B cell (primary cell): ENCODE data around the gene HTT. TPM values are rescaled to one million over a fixed set of nuclear protein-coding genes. Genes with fewer than 3 reads are reported as not detected.

Source experiments
- ATAC-seq: fragments of 200-7000 bp; cut with Tn5 transposase; one replicate; pipeline ENCODE4 v1.10.0; 2021; ENCODE audit warnings: low read depth, mild to moderate bottlenecking, moderate number of reproducible peaks, moderate library complexity
- CTCF ChIA-PET: fragments of 350-600 bp; sonication (Branson Sonifier 250); formaldehyde crosslinking; loops from one replicate; lab custom pipeline; 2021; ENCODE audit warnings: antibody characterized with exemption, inconsistent platforms; lab: Charles Lee
- POLR2A ChIA-PET: fragments of 350-600 bp; sonication (Branson Sonifier 250); formaldehyde crosslinking; loops from one replicate; lab custom pipeline; 2021; ENCODE audit warnings: antibody characterized with exemption; lab: Charles Lee
- DNase-seq: peaks from one replicate; pipeline ENCODE4 v3.0.0; 2013
- H2AFZ ChIP-seq: 2 replicates; pipeline ENCODE4 v1.6.1; 2012; ENCODE audit warnings: mild to moderate bottlenecking, low read depth, low read length; ENCODE audit not compliant: insufficient read depth, poor library complexity, severe bottlenecking
- H3K27ac ChIP-seq, 2 donors: 1 replicate in 1 of 2; 2 replicates in 1 of 2; pipeline ENCODE4 v1.5.1; 2012 to 2013; ENCODE audit warnings: low read length in 2 of 2, mild to moderate bottlenecking in 2 of 2, moderate library complexity in 1 of 2
- H3K27me3 ChIP-seq, 4 experiments: fragments of 200-600 bp in 1 of 4; sonication (generic) in 1 of 4; replicated peaks in 1 of 4; 1 replicate in 2 of 4; 2 replicates in 2 of 4; pipeline versions ENCODE4 v1.6.1 to v1.7.0; 2013 to 2016; ENCODE audit warnings: low read length in 3 of 4, mild to moderate bottlenecking in 2 of 4, mixed read lengths in 1 of 4, moderate library complexity in 1 of 4; ENCODE audit not compliant: insufficient read depth in 4 of 4, control insufficient read depth in 3 of 4; ENCODE audit errors: control extremely low read depth in 1 of 4
- H3K36me3 ChIP-seq, 2 experiments: replicated peaks in 1 of 2; 1 replicate in 1 of 2; 2 replicates in 1 of 2; pipeline versions ENCODE4 v1.6.1 to v1.7.1; 2013; ENCODE audit warnings: low read length in 1 of 2; ENCODE audit not compliant: insufficient read depth in 2 of 2, control insufficient read depth in 1 of 2; ENCODE audit errors: control extremely low read depth in 1 of 2, extremely low read depth in 1 of 2
- H3K4me1 ChIP-seq, 2 donors: fragments of 200-600 bp in 1 of 2; sonication (generic) in 1 of 2; 1 replicate in 1 of 2; 2 replicates in 1 of 2; pipeline versions ENCODE4 v1.5.1 to v1.6.1; 2013 to 2017; ENCODE audit warnings: low read length in 2 of 2; ENCODE audit not compliant: control insufficient read depth in 2 of 2, insufficient read depth in 2 of 2
- H3K4me2 ChIP-seq: replicated peaks from 2 replicates; pipeline ENCODE3; 2012; ENCODE audit warnings: mild to moderate bottlenecking, low read depth, low read length; ENCODE audit not compliant: poor library complexity, severe bottlenecking
- H3K4me3 ChIP-seq, 5 experiments: fragments of 200-600 bp in 1 of 5; sonication (generic) in 1 of 5; 1 replicate in 3 of 5; 2 replicates in 2 of 5; pipeline versions ENCODE4 v1.5.1 to v1.7.0; 2011 to 2016; ENCODE audit warnings: low read length in 4 of 5, mild to moderate bottlenecking in 4 of 5, low read depth in 2 of 5, control low read depth in 1 of 5, moderate library complexity in 1 of 5; ENCODE audit not compliant: insufficient read depth in 1 of 5; ENCODE audit errors: control extremely low read depth in 1 of 5, extremely low read depth in 1 of 5
- H3K79me2 ChIP-seq: fragments of 200-600 bp; sonication (generic); one replicate; pipeline ENCODE4 v1.6.0; 2016; ENCODE audit warnings: low read length; ENCODE audit not compliant: control insufficient read depth, insufficient read depth
- H3K9ac ChIP-seq: fragments of 200-600 bp; sonication (generic); 2 replicates; pipeline ENCODE4 v1.6.1; 2017; ENCODE audit warnings: mild to moderate bottlenecking, low read length, moderate library complexity
- H3K9me3 ChIP-seq, 3 donors: one replicate each; pipeline versions ENCODE4 v1.6.1 to v1.7.1; 2013; ENCODE audit warnings: low read length in 2 of 3; ENCODE audit not compliant: control insufficient read depth in 2 of 3, insufficient read depth in 1 of 3; ENCODE audit errors: control extremely low read depth in 1 of 3
- H4K20me1 ChIP-seq: 2 replicates; pipeline ENCODE4 v1.6.0; 2012; ENCODE audit warnings: mild to moderate bottlenecking, low read length; ENCODE audit not compliant: insufficient read depth, control insufficient read depth, poor library complexity, severe bottlenecking
- H3K27ac Mint-ChIP-seq: one replicate; pipeline ENCODE4 v1.8.0; 2021; ENCODE audit warnings: mixed read lengths
- H3K27me3 Mint-ChIP-seq: one replicate; pipeline ENCODE4 v1.8.0; 2021; ENCODE audit warnings: mixed read lengths
- H3K4me1 Mint-ChIP-seq: one replicate; pipeline ENCODE4 v1.8.0; 2021; ENCODE audit warnings: mixed read lengths
- H3K4me3 Mint-ChIP-seq: one replicate; pipeline ENCODE4 v1.8.0; 2021; ENCODE audit warnings: mixed read lengths
- H3K9me3 Mint-ChIP-seq: one replicate; pipeline ENCODE4 v1.8.0; 2022; ENCODE audit warnings: mixed read lengths; ENCODE audit not compliant: insufficient read depth
- CTCF ChIP-seq: fragments of 200-600 bp; IDR thresholded peaks from one replicate; pipeline ENCODE4 v1.8.0; 2022; ENCODE audit warnings: antibody characterized with exemption, mild to moderate bottlenecking
- EZH2 ChIP-seq: IDR thresholded peaks from 2 replicates; pipeline ENCODE4 v1.6.1; 2012; ENCODE audit warnings: borderline replicate concordance, low read depth, mild to moderate bottlenecking, moderate library complexity, low read length; ENCODE audit not compliant: insufficient read depth, poor library complexity, severe bottlenecking
- WGBS: methylation state at CpG from one replicate; pipeline ENCODE4 v1.1.5; 2013; ENCODE audit warnings: missing lambda C conversion rate; ENCODE audit not compliant: insufficient coverage; 5-methylcytosine and 5-hydroxymethylcytosine counted together
- intact Hi-C: fragments of 100-400 bp; cut with micrococcal nuclease; formaldehyde crosslinking; loops from one replicate; pipeline ENCODE4 v1.10.0; 2022
- polyA plus RNA-seq: library from polyadenylated mRNA; depleted of rRNA; stranded (reverse); fragments of >200 nt; gene quantifications from 2 replicates; pipeline ENCODE4 v1.2.3, GENCODE V29; 2012
- total RNA-seq, 2 donors: library from RNA; stranded (reverse); fragments of 120-200 nt in 1 of 2; gene quantifications; 1 replicate in 1 of 2; 2 replicates in 1 of 2; pipeline versions ENCODE4 v1.2.3 to v1.2.4, GENCODE V29; 2013 to 2022

The HTT gene
- total and polyA plus RNA-seq, 2 donors (not counting 1 experiment from before 2014, with no cell fraction given): 52.8 to 195 TPM

GRCh38 chr4:3234171-3235029, 159.9 kb downstream of the HTT start:
- H3K36me3 ChIP-seq: peaks cover under 1 to 78% of the 10 kb centered on the region in 2 experiments
- DNase-seq (no peak), ATAC-seq (no peak)
- H3K27me3 ChIP-seq: no peaks in the 10 kb centered on the region
- H3K4me1 ChIP-seq: no peaks in the 10 kb centered on the region
- H3K9ac ChIP-seq: no peak overlapping the region
- TF ChIP-seq CTCF: no peak
- TF ChIP-seq EZH2: no peak
- H2AFZ ChIP-seq: no peak overlapping the region
- Mint-ChIP-seq H3K27ac (no peak overlapping the region), H3K4me3 (no peak overlapping the region), H3K27me3 (no peaks in the 10 kb centered on the region), H3K9me3 (no peaks in the 10 kb centered on the region), H3K4me1 (no peaks in the 10 kb centered on the region)
- H3K4me3 ChIP-seq: no peak overlapping the region
- ChIA-PET POLR2A (no interaction called here), CTCF (no interaction called here)
- WGBS: 92% methylated on average over 23 of the region's 23 CpGs
- no peaks in the 10 kb centered on the region for H3K9me3 ChIP-seq
- intact Hi-C loops: no loop called here
- no peaks in the 10 kb centered on the region for H3K79me2 ChIP-seq
- H3K27ac ChIP-seq: no peak overlapping the region
- no peak overlapping the region for H3K4me2 ChIP-seq
- H4K20me1 ChIP-seq: no peaks in the 10 kb centered on the region

- ATAC-seq (no peak), DNase-seq (no peak)
- ChIA-PET POLR2A (no interaction called here), CTCF (no interaction called here)
- Mint-ChIP-seq H3K27ac (no peak overlapping the region), H3K4me3 (no peak overlapping the region), H3K4me1 (no peaks in the 10 kb centered on the region), H3K9me3 (no peaks in the 10 kb centered on the region), H3K27me3 (no peaks in the 10 kb centered on the region)
- Histone ChIP-seq H3K27ac (no peak overlapping the region), H3K79me2 (no peaks in the 10 kb centered on the region), H2AFZ (no peak overlapping the region), H4K20me1 (no peaks in the 10 kb centered on the region), H3K4me3 (no peak overlapping the region), H3K4me2 (no peak overlapping the region), H3K27me3 (no peaks in the 10 kb centered on the region), H3K9ac (no peak overlapping the region), H3K4me1 (no peaks in the 10 kb centered on the region), H3K36me3 (peaks cover 0 to 78% of the 10 kb centered on the region in 2 experiments), H3K9me3 (no peaks in the 10 kb centered on the region)
- intact Hi-C loops: no loop called here
- TF ChIP-seq EZH2 (no peak), CTCF (no peak)
- WGBS: 97% methylated on average over 14 of the region's 14 CpGs
These were observed 160.5 kb downstream of the HTT start for GRCh38 chr4:3235030-3235345.
